KMS-11 (cell line): ENCODE data around the gene WDFY2.

Experiments used
- H2AFZ ChIP-seq: fragments of 200-600 bp; sonication (generic); 2 replicates; pipeline ENCODE4 v1.6.1; 2016; ENCODE audit warnings: antibody characterized with exemption, mixed run types, low read depth
- H3K27ac ChIP-seq: fragments of 200-600 bp; sonication (generic); 2 replicates; pipeline ENCODE4 v1.6.1; 2016; ENCODE audit warnings: mild to moderate bottlenecking, mixed run types
- H3K27me3 ChIP-seq: fragments of 200-600 bp; sonication (generic); 2 replicates; pipeline ENCODE4 v1.6.1; 2017; ENCODE audit warnings: mild to moderate bottlenecking, low read depth, mixed run types, moderate library complexity; ENCODE audit not compliant: insufficient read depth
- H3K36me3 ChIP-seq: fragments of 200-600 bp; sonication (generic); 2 replicates; pipeline ENCODE4 v1.6.1; 2017; ENCODE audit warnings: mild to moderate bottlenecking, mixed run types; ENCODE audit not compliant: insufficient read depth
- H3K4me1 ChIP-seq: fragments of 200-600 bp; sonication (generic); 2 replicates; pipeline ENCODE4 v1.6.1; 2016; ENCODE audit warnings: mild to moderate bottlenecking, low read depth, mixed run types; ENCODE audit not compliant: poor library complexity, severe bottlenecking
- H3K4me2 ChIP-seq: fragments of 200-600 bp; sonication (generic); 2 replicates; pipeline ENCODE4 v1.7.0; 2016; ENCODE audit warnings: mild to moderate bottlenecking, mixed run types
- H3K4me3 ChIP-seq: fragments of 200-600 bp; sonication (generic); IDR thresholded peaks from 2 replicates; pipeline ENCODE4 v1.6.1; 2017; ENCODE audit warnings: low read depth, low read length, mixed read lengths; ENCODE audit not compliant: insufficient read depth
- H3K79me2 ChIP-seq: fragments of 200-600 bp; sonication (generic); 2 replicates; pipeline ENCODE4 v1.6.1; 2016; ENCODE audit warnings: low read depth, mixed run types; ENCODE audit not compliant: insufficient read depth
- H3K9ac ChIP-seq: fragments of 200-600 bp; sonication (generic); 2 replicates; pipeline ENCODE4 v1.6.1; 2016; ENCODE audit warnings: mild to moderate bottlenecking, mixed run types
- H4K20me1 ChIP-seq: fragments of 200-600 bp; sonication (generic); 2 replicates; pipeline ENCODE4 v1.6.1; 2016; ENCODE audit warnings: mild to moderate bottlenecking, mixed run types; ENCODE audit not compliant: insufficient read depth
- CTCF ChIP-seq: fragments of 200-600 bp; sonication (generic); conservative IDR thresholded peaks from 2 replicates; pipeline ENCODE4 v1.6.1; 2017; ENCODE audit warnings: low read depth, mild to moderate bottlenecking, antibody characterized with exemption, low read length, moderate library complexity, mixed read lengths

WDFY2 gene

GRCh38 chr13:51717786-51718398 is 133.6 kb downstream of the WDFY2 start:
- Histone ChIP-seq H2AFZ (no peak overlapping the region), H3K4me2 (no peak overlapping the region), H3K4me1 (peaks cover 29% of the 10 kb centered on the region), H3K27me3 (no peaks in the 10 kb centered on the region), H3K27ac (no peak overlapping the region), H4K20me1 (no peaks in the 10 kb centered on the region), H3K36me3 (no peaks in the 10 kb centered on the region), H3K4me3 (no peak overlapping the region), H3K9ac (no peak overlapping the region), H3K79me2 (no peaks in the 10 kb centered on the region)
- TF ChIP-seq CTCF, result no peak

GRCh38 chr13:51719394-51719793 is 135.1 kb downstream of the WDFY2 start:
- H3K27ac ChIP-seq, result no peak overlapping the region
- no peaks in the 10 kb centered on the region for H3K36me3 ChIP-seq
- no peaks in the 10 kb centered on the region for H3K79me2 ChIP-seq
- no peak overlapping the region for H2AFZ ChIP-seq
- peaks cover 22% of the 10 kb centered on the region for H3K4me1 ChIP-seq
- H4K20me1 ChIP-seq, result no peaks in the 10 kb centered on the region
- no peak overlapping the region for H3K9ac ChIP-seq
- H3K27me3 ChIP-seq, result no peaks in the 10 kb centered on the region
- no peak for TF ChIP-seq CTCF
- H3K4me2 ChIP-seq, result no peak overlapping the region
- no peak overlapping the region for H3K4me3 ChIP-seq

GRCh38 chr13:51721496-51721895 is 137.2 kb downstream of the WDFY2 start:
- Histone ChIP-seq H3K4me3 (no peak overlapping the region), H2AFZ (no peak overlapping the region), H3K4me1 (peaks cover 16% of the 10 kb centered on the region), H4K20me1 (no peaks in the 10 kb centered on the region), H3K79me2 (no peaks in the 10 kb centered on the region), H3K27me3 (no peaks in the 10 kb centered on the region), H3K36me3 (no peaks in the 10 kb centered on the region), H3K4me2 (no peak overlapping the region), H3K27ac (no peak overlapping the region), H3K9ac (no peak overlapping the region)
- TF ChIP-seq CTCF, result no peak

- Histone ChIP-seq H3K9ac (no peak overlapping the region), H3K4me3 (no peak overlapping the region), H3K36me3 (no peaks in the 10 kb centered on the region), H2AFZ (no peak overlapping the region), H3K4me1 (peaks cover 16% of the 10 kb centered on the region), H3K27ac (no peak overlapping the region), H3K27me3 (no peaks in the 10 kb centered on the region), H4K20me1 (no peaks in the 10 kb centered on the region), H3K79me2 (no peaks in the 10 kb centered on the region), H3K4me2 (no peak overlapping the region)
- TF ChIP-seq CTCF, result no peak
Observed at GRCh38 chr13:51723529-51723928, 139.3 kb downstream of the WDFY2 start.
